ENCODE measurements around the gene PDE4B. TPM values are rescaled to one million over a fixed set of nuclear protein-coding genes. Genes with fewer than 3 reads are reported as not detected.

The PDE4B gene
- polyA plus RNA-seq, 1 donor from 2014 or later: 84.3 TPM

DNA sequence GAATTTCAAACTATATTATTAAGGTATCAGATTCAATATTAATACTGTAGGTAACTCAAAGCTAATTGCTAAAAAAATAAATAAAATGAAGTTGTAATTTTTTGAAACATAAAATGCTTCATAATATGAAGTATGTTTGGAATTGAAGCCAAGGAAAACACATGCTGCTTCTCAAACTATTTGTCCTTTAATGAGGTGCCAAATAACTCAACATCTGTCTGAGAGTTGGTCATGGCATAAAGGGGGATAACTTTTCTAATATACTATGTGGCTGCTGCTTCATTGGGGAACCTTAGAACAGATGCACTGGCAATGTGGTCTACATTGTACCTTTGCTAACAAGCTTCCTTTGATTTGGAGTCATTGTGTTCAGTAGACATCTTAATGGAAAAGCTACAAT, 96.7 kb downstream of the PDE4B start:
- H3K4me1 Mint-ChIP-seq: no peaks in the 10 kb centered on the region
- peaks cover 5% of the 10 kb centered on the region for H3K27me3 Mint-ChIP-seq
- no peaks in the 10 kb centered on the region for H3K36me3 Mint-ChIP-seq
- H3K4me3 Mint-ChIP-seq: no peak overlapping the region
- no peak overlapping the region for H3K27ac Mint-ChIP-seq
- peaks cover 0 to 18% (median 0%) of the 10 kb centered on the region in 3 donors for H3K9me3 Mint-ChIP-seq

DNA sequence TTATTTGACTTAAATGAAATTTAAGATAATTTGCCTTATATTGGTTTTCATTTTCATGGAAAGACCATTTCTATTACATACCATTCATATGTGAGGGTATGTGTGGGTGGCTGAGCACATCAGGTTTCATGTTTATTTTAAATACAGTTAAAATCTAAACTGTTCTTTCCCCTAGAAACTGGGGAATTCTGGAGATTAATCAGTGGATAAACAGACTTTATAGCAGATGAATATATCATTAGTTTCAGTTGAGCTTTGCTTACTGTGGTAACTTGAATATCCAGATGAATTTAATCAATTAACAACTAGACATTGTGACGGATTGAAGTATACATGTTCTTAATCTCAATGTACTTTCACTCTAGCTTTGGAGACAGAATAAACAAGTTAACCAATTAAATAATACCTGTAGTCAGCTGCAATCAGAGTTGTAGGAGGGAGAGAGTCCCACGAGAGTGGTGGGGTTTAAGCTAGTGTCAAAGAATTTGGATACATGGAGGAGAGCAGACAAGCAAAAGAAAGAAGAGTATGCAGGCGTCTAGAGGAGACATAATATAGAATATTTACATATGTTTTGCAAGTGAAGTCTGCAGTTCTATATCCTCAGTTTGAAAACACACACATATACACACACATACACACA, 97.6 kb downstream of the PDE4B start:
- H3K4me3 Mint-ChIP-seq: no peak overlapping the region
- no peak overlapping the region for H3K27ac Mint-ChIP-seq

DNA sequence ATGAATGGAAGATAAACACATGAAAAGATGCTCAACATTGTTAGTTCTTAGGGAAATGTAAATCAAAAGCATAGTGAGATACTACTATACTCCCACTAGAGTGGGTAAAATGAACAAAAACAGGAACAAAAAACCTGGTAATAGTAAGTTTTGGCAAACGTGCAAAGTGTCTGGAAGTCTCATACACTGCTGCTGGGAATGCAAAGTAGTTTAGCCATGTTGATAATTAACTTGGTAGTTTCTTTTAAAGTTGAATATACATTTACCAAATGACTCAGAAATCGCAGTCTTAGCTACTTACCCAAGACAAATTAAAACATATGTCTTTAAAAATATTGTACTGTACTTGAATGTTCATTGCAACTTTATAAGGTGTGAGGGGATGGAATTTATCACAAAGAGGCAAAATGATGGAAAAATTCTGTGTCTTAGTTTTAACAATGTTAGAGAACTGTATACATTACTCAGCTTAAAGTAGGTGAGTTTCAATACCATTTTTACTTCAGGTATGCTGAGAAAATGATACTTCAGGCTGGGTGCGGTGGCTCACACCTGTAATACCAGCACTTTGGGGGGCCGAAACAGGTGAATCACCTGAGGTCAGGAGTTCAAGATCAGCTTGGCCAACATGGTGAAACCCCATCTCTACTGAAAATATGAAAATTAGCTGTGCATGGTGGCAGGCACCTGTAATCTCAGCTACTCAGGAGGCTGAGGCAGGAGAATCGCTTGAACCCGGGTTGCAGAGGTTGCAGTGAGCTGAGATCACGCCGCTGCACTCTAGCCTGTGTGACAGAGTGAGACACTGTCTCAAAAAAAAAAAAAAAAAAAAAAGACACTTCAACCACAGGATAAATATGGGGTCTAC, 102.3 kb downstream of the PDE4B start:
- Mint-ChIP-seq H3K27me3 (no peaks in the 10 kb centered on the region), H3K4me3 (no peak overlapping the region), H3K9me3 (peaks cover 0 to 6% (median 5%) of the 10 kb centered on the region in 3 donors), H3K27ac (no peak overlapping the region), H3K36me3 (no peaks in the 10 kb centered on the region), H3K4me1 (no peaks in the 10 kb centered on the region)

More for the DNA sequence above, 97.6 kb downstream of the PDE4B start:
- no peaks in the 10 kb centered on the region for H3K36me3 Mint-ChIP-seq
- peaks cover 5% of the 10 kb centered on the region for H3K27me3 Mint-ChIP-seq
- H3K9me3 Mint-ChIP-seq: peaks cover 0 to 17% (median 0%) of the 10 kb centered on the region in 3 donors
- no peaks in the 10 kb centered on the region for H3K4me1 Mint-ChIP-seq

DNA sequence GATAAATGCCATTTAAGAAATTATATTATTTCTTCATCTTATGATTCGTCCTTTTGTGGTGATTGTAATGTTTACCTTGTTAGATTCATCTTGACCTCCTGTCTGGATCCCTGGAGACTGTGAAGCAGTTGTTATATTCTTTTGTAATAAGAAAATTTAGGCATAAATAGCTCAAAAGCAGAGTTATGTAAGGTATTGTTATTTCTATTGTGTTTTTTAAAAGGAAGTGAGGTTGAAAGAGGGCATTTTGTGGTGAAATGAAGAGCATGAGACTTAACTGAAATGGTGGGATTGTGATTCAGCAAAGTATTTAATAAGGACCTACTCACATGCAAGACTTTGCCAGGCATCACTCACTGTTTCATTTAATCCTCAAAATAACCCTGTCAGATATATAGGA, 104.0 kb downstream of the PDE4B start:
- Mint-ChIP-seq H3K4me3 (no peak overlapping the region), H3K27me3 (no peaks in the 10 kb centered on the region), H3K4me1 (no peaks in the 10 kb centered on the region), H3K27ac (no peak overlapping the region), H3K36me3 (no peaks in the 10 kb centered on the region), H3K9me3 (peaks cover 0 to 7% (median 6%) of the 10 kb centered on the region in 3 donors)

DNA sequence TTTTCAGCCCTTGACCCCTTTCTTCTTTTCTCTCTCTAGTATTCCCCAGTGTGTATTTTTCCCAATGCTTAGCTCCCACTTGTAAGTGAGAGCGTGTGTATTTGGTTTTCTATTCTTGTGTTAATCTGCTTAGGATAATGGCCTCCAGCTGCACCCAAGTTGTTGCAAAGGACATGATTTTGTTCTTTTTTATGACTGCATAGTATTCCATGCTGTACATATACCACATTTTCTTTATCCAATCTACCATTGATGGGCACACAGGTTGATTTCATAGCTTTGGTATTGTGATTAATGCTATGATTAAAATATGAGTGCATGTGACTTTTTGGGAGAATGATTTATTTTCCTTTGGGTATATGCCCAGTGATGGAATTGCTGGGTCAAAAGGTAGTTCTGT, 104.8 kb downstream of the PDE4B start:
- peaks cover under 1% of the 10 kb centered on the region for H3K27me3 Mint-ChIP-seq
- no peak overlapping the region for H3K4me3 Mint-ChIP-seq
- no peak overlapping the region for H3K27ac Mint-ChIP-seq
- no peaks in the 10 kb centered on the region for H3K36me3 Mint-ChIP-seq
- peaks cover 0 to 7% (median 6%) of the 10 kb centered on the region in 3 donors for H3K9me3 Mint-ChIP-seq
- no peaks in the 10 kb centered on the region for H3K4me1 Mint-ChIP-seq

DNA sequence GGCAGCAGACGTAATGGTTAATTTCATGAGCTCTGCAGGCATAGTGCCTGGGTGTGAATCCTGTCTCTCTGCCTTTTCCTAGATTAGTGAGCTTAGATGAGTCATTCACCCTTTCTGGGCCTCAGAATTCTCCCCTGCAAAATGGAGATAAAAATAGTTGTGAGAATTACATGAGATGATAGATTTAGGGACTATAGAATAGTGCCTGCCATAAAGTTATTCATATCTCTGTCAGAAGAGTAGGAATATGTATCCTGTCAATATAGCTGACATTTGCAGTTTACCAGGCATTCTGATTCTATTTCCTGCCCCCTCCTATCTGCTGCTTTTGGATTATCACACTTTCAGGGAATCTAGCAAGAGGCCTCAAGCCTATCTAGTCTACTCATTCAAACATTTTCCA, 112.0 kb downstream of the PDE4B start:
- Mint-ChIP-seq H3K4me3 (no peak overlapping the region), H3K27me3 (peaks cover 3% of the 10 kb centered on the region)

DNA sequence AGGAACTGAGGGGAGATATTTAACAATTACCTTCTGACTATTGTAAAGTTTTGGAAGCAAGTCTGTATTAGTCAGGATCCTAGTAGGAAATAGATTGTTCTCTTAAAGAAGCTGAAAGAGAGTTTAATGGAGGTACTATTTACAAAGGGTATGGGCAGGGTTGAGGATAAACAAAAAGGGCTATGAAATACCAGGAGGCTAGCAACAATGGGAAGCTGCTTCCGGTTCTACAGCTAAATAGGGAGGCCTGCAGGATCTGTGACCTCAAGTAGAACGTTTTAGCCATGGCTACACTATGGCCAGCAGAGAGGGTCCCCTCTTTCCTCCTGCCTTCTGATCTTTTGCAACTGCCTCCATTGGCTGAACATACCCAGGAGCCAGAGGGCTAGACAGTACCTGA, 117.7 kb downstream of the PDE4B start:
- no peaks in the 10 kb centered on the region for H3K9me3 Mint-ChIP-seq
- no peaks in the 10 kb centered on the region for H3K27me3 Mint-ChIP-seq
- no peaks in the 10 kb centered on the region for H3K4me1 Mint-ChIP-seq
- no peak overlapping the region for H3K27ac Mint-ChIP-seq
- H3K4me3 Mint-ChIP-seq: no peak overlapping the region
- no peaks in the 10 kb centered on the region for H3K36me3 Mint-ChIP-seq

More for the DNA sequence above, 112.0 kb downstream of the PDE4B start:
- H3K4me1 Mint-ChIP-seq: no peaks in the 10 kb centered on the region
- peaks cover 0 to 2% (median 0%) of the 10 kb centered on the region in 3 donors for H3K9me3 Mint-ChIP-seq
- H3K27ac Mint-ChIP-seq: no peak overlapping the region
- no peaks in the 10 kb centered on the region for H3K36me3 Mint-ChIP-seq

DNA sequence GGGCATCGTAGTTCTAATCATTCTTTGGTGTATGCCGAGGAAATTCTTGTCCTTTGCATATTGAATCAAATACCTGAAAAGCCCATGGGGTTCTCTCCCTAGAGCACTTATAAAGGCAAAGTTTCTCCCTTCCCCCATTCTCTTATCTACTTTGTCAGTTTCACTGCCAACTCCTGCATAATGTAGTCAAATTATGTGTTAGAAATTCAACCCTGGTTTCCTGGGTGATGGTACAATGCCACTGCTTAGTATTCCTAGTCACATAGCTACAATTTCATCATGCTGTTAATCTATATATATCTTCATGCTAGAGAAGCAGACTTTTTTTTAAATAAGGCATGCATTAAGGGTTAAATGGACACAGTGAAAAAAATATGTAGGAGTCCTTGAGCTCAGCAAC, 119.0 kb downstream of the PDE4B start:
- H3K27me3 Mint-ChIP-seq: no peaks in the 10 kb centered on the region
- H3K4me3 Mint-ChIP-seq: no peak overlapping the region
- H3K9me3 Mint-ChIP-seq: no peaks in the 10 kb centered on the region
- H3K27ac Mint-ChIP-seq: no peak overlapping the region
- H3K4me1 Mint-ChIP-seq: no peaks in the 10 kb centered on the region
- no peaks in the 10 kb centered on the region for H3K36me3 Mint-ChIP-seq

DNA sequence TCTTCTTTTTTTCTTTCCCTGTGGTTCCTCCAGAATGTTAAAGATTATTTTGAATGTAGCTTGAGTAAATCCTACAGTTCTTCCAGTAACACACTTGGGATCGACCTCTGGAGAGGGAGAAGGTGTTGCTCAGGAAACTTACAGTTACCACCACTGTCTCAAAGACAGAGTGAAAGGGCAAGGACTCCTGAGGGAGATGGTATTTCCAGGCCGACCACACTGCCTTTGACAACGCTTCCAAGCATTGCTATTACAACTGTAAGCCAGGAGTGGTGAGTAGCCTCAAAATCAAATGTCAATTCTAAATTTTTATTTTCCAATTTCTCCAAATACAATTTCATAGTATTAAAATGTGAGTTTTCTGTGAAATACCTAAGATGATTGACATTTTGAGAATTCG, 125.9 kb downstream of the PDE4B start:
- Mint-ChIP-seq H3K4me1 (no peaks in the 10 kb centered on the region), H3K4me3 (no peak overlapping the region), H3K27me3 (peaks cover 2% of the 10 kb centered on the region), H3K9me3 (no peaks in the 10 kb centered on the region), H3K27ac (no peak overlapping the region), H3K36me3 (no peaks in the 10 kb centered on the region)

DNA sequence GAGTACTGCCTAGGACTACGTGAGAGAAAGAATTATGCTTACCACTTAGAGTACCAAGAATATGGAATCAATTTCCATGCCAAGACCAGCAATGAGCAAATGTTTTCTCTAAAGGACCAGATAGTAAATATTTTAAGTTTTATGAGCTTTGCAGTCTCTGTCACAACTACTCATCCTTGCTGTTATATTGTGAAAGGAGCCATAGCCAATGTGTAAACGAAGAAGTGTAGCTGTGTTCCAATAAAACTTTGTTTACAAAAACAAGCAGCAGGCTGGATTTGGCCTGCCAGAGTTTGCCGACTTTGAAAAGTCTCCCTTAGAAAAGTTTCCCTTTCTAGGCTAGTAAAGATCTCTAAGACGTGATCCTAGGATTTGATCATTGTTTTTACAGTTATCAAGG, 128.8 kb downstream of the PDE4B start:
- no peaks in the 10 kb centered on the region for H3K4me1 Mint-ChIP-seq
- peaks cover 2% of the 10 kb centered on the region for H3K27me3 Mint-ChIP-seq
- H3K9me3 Mint-ChIP-seq: no peaks in the 10 kb centered on the region
- no peak overlapping the region for H3K27ac Mint-ChIP-seq
- no peak overlapping the region for H3K4me3 Mint-ChIP-seq
- no peaks in the 10 kb centered on the region for H3K36me3 Mint-ChIP-seq

DNA sequence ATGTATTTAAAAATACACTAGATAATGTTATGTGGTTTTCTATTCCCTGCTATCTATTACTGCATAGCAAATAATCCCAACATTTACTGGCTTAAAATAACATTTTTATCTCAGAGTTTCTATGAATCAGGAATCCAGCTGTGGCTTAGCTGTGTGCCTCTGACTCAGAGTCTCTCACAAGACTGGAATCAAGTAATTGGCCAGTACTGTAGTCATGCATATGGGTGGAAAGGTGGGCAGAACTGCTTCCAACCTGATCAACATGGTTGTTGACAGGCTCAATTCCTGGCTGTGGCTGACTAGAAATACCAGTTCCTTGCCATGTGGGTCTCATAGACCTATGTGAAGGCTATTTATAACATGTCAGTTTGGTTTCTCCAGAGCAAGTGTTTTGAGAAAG, 131.8 kb downstream of the PDE4B start:
- Mint-ChIP-seq H3K4me3 (no peak overlapping the region), H3K9me3 (no peaks in the 10 kb centered on the region), H3K36me3 (no peaks in the 10 kb centered on the region), H3K4me1 (no peaks in the 10 kb centered on the region), H3K27me3 (peaks cover 7% of the 10 kb centered on the region), H3K27ac (no peak overlapping the region)

DNA sequence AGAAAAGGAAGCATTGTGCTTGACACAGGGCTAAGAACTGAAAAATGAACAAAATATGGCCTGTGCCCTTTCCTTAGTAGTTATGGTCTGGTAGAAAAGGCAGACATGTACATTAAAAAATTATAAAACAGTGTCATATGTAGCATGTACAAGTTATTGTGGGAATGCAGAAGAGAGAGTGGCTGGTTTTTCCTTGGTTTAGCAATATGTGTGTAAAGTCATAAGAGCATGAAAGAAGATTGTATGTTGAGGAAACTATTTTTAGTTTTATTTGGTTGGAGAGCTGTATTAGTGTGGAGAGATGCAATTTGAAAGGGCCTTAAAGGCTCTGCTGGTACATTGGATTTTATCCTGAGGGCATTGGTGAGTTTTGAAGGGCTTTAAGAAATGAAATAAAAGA, 145.8 kb downstream of the PDE4B start:
- Mint-ChIP-seq H3K27me3 (no peaks in the 10 kb centered on the region), H3K27ac (no peak overlapping the region), H3K36me3 (no peaks in the 10 kb centered on the region), H3K4me1 (no peaks in the 10 kb centered on the region), H3K9me3 (no peaks in the 10 kb centered on the region), H3K4me3 (no peak overlapping the region)

DNA sequence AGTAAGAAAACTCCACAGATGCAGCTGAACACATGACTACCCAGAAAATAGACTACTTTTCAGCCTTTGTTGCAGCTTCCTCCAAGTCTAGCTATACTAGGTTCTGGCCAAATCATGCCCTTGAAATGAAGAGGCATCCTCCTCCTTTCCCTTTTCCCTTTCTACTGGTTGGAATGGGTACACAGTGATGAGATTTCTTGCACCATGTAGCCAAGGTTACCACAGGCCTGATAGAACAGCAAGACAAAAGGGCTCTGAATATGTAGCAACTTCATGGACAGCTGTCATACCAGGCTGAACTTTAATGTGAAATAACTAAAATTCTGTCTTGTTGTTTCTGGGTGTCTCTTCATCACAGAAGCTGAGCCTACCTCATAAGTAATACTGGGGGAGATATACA, 146.5 kb downstream of the PDE4B start:
- Mint-ChIP-seq H3K36me3 (no peaks in the 10 kb centered on the region), H3K27ac (no peak overlapping the region), H3K9me3 (peaks cover 0 to 2% (median 0%) of the 10 kb centered on the region in 3 donors), H3K4me3 (no peak overlapping the region), H3K4me1 (no peaks in the 10 kb centered on the region), H3K27me3 (peaks cover 3% of the 10 kb centered on the region)

DNA sequence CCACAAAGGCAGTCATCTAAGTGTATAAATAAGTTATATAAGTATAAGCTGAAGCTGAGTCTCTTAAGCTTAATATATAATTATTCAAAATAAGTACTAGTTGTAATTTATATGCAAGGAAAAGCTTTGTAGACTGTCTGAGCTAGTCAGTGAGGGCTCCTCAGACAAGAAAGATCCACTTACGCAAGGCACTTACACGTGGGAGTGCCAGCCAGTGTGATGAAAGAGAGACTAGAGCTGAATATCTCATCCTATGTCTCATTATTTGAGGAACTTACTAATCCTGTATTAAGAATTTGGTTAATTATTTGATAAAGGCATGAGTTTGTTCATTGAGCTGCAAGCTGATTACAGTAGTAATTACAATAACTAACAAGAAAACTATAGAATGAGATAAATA, 146.9 kb downstream of the PDE4B start:
- H3K4me3 Mint-ChIP-seq: no peak overlapping the region
- peaks cover 0 to 2% (median 0%) of the 10 kb centered on the region in 3 donors for H3K9me3 Mint-ChIP-seq
- H3K4me1 Mint-ChIP-seq: no peaks in the 10 kb centered on the region
- no peaks in the 10 kb centered on the region for H3K36me3 Mint-ChIP-seq
- peaks cover 3% of the 10 kb centered on the region for H3K27me3 Mint-ChIP-seq
- no peak overlapping the region for H3K27ac Mint-ChIP-seq

DNA sequence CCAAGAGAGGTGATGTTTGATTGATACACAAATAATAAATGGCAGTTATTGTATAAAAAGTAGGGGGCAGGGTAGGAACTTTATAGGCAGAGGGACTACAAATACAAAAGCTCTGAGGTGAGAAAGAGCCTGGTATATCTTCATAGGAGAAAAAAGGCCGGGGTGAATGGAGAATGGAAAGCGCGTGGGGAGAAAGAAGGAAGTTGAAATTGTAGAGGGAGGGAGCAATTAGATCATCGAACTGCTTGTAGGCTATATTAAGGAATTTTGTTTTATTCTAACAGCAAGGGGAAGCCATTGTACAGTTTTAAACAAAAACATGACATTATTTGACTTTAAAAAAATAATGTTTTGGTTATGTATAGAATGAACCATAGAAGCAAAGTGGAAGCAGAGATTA, 147.4 kb downstream of the PDE4B start:
- H3K9me3 Mint-ChIP-seq: peaks cover 0 to 2% (median 0%) of the 10 kb centered on the region in 3 donors
- no peaks in the 10 kb centered on the region for H3K4me1 Mint-ChIP-seq
- H3K27ac Mint-ChIP-seq: no peak overlapping the region

DNA sequence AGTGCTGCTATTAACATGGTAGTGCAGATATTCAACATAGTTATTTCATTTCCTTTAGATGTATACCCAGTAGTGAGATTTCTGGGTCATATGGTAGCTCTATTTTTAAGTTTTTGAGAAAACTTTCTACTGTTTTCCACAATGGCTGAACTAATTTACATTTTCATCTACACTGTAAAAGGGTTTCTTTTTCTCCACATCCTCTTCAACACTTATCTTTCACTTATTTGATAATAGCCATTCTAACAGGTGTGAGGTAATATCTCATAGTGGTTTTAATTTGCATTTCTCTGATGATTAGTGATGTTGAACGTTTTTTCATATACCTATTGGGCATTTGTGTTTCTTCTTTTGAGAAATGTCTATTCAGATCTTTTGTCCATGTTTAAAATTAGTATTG, 149.8 kb downstream of the PDE4B start:
- Mint-ChIP-seq H3K4me3 (no peak overlapping the region), H3K27me3 (peaks cover 3% of the 10 kb centered on the region), H3K36me3 (no peaks in the 10 kb centered on the region), H3K4me1 (no peaks in the 10 kb centered on the region), H3K9me3 (peaks cover 0 to 2% (median 0%) of the 10 kb centered on the region in 3 donors), H3K27ac (no peak overlapping the region)

More for the DNA sequence above, 147.4 kb downstream of the PDE4B start:
- H3K36me3 Mint-ChIP-seq: no peaks in the 10 kb centered on the region
- peaks cover 3% of the 10 kb centered on the region for H3K27me3 Mint-ChIP-seq
- no peak overlapping the region for H3K4me3 Mint-ChIP-seq

Data from IgD-negative memory B cell (primary cell).